Neural cell (in vitro differentiated cells): ENCODE measurements around the gene DDT. TPM values are rescaled to one million over a fixed set of nuclear protein-coding genes. Genes with fewer than 3 reads are reported as not detected.

ENCODE experiments used
- H2AFZ ChIP-seq: fragments of 200-600, 300-800 bp; sonication (generic), shearing (Covaris generic); 2 replicates; pipeline ENCODE4 v1.6.0; 2014; ENCODE audit warnings: low read depth, mild to moderate bottlenecking, antibody characterized with exemption, low read length, moderate library complexity
- H3F3A ChIP-seq: fragments of 200-600 bp; shearing (Covaris generic); 2 replicates; pipeline ENCODE4 v1.6.1; 2016; ENCODE audit warnings: mild to moderate bottlenecking, moderate library complexity, mixed read lengths, antibody characterized with exemption, low read length; ENCODE audit not compliant: insufficient read depth, poor library complexity, severe bottlenecking
- H3K27ac ChIP-seq: fragments of 200-600, 300-800 bp; sonication (generic), shearing (Covaris generic); 2 replicates; pipeline ENCODE4 v1.5.1; 2014; ENCODE audit warnings: mild to moderate bottlenecking, low read length, moderate library complexity
- H3K27me3 ChIP-seq: fragments of 300-800, 200-600 bp; sonication (generic), shearing (Covaris generic); 2 replicates; pipeline ENCODE4 v1.6.0; 2014; ENCODE audit warnings: mild to moderate bottlenecking, low read depth, low read length, moderate library complexity; ENCODE audit not compliant: insufficient read depth
- H3K36me3 ChIP-seq: fragments of 300-800, 200-600 bp; sonication (generic), shearing (Covaris generic); 2 replicates; pipeline ENCODE4 v1.5.1; 2014; ENCODE audit warnings: mild to moderate bottlenecking, antibody characterized with exemption, low read length, moderate library complexity; ENCODE audit not compliant: insufficient read depth
- H3K4me2 ChIP-seq: fragments of 300-800, 200-600 bp; sonication (generic), shearing (Covaris generic); 2 replicates; pipeline ENCODE4 v1.6.0; 2014; ENCODE audit warnings: mild to moderate bottlenecking, low read length
- H3K4me3 ChIP-seq: fragments of 300-800, 200-600 bp; sonication (generic), shearing (Covaris generic); 2 replicates; pipeline ENCODE4 v1.5.1; 2014; ENCODE audit warnings: mild to moderate bottlenecking, low read length, moderate library complexity
- H3K79me2 ChIP-seq: fragments of 200-600 bp; shearing (Covaris generic); replicated peaks from 2 replicates; pipeline ENCODE4 v1.6.0; 2014; ENCODE audit warnings: mild to moderate bottlenecking, low read length, moderate library complexity; ENCODE audit not compliant: insufficient read depth
- H3K9ac ChIP-seq: fragments of 300-800, 200-600 bp; sonication (generic), shearing (Covaris generic); 2 replicates; pipeline ENCODE4 v1.6.1; 2016; ENCODE audit warnings: mild to moderate bottlenecking, low read length, mixed read lengths
- H3K9me2 ChIP-seq: fragments of 200-600 bp; shearing (Covaris generic); 2 replicates; pipeline ENCODE4 v1.6.1; 2016; ENCODE audit warnings: mild to moderate bottlenecking, low read length, mixed read lengths; ENCODE audit not compliant: insufficient read depth
- H3K9me3 ChIP-seq: fragments of 200-600, 300-800 bp; sonication (generic), shearing (Covaris generic); 2 replicates; pipeline ENCODE4 v1.6.1; 2016; ENCODE audit warnings: mild to moderate bottlenecking, mixed run types, low read length, moderate library complexity, mixed read lengths
- H4K20me1 ChIP-seq: fragments of 200-600 bp; shearing (Covaris generic); 2 replicates; pipeline ENCODE4 v1.6.1; 2016; ENCODE audit warnings: mild to moderate bottlenecking, mixed run types; ENCODE audit not compliant: insufficient read depth
- EP300 ChIP-seq: fragments of 450-650 bp; conservative IDR thresholded peaks from 2 replicates; pipeline ENCODE4 v1.6.1; 2014; ENCODE audit warnings: antibody characterized with exemption, mild to moderate bottlenecking, moderate library complexity; ENCODE audit not compliant: poor library complexity, severe bottlenecking
- EZH2 ChIP-seq: fragments of 200-600, 300-800 bp; shearing (Covaris generic), sonication (generic); IDR thresholded peaks from 2 replicates; pipeline ENCODE4 v1.6.1; 2014; ENCODE audit warnings: antibody characterized with exemption, low read length, borderline replicate concordance, mild to moderate bottlenecking; ENCODE audit not compliant: insufficient read depth, poor library complexity, severe bottlenecking
- MXI1 ChIP-seq: fragments of 450-650 bp; conservative IDR thresholded peaks from 2 replicates; pipeline ENCODE4 v1.6.1; 2014; ENCODE audit warnings: antibody characterized with exemption, mild to moderate bottlenecking; ENCODE audit not compliant: poor library complexity, severe bottlenecking
- POLR2AphosphoS5 ChIP-seq: IDR thresholded peaks from 2 replicates; pipeline ENCODE4 v1.6.1; 2012
- RAD21 ChIP-seq: fragments of 450-650 bp; conservative IDR thresholded peaks from 2 replicates; pipeline ENCODE4 v1.6.1; 2014; ENCODE audit warnings: antibody characterized with exemption, mild to moderate bottlenecking, moderate library complexity
- SMC3 ChIP-seq: fragments of 450-650 bp; conservative IDR thresholded peaks from 2 replicates; pipeline ENCODE4 v1.6.1; 2014; ENCODE audit warnings: antibody characterized with exemption, mild to moderate bottlenecking, moderate library complexity; ENCODE audit not compliant: poor library complexity
- TAF1 ChIP-seq: IDR thresholded peaks from 2 replicates; pipeline ENCODE4 v1.6.1; 2012; ENCODE audit warnings: low read depth
- polyA plus RNA-seq: library from polyadenylated mRNA; depleted of rRNA; stranded (reverse); fragments of >200 nt; gene quantifications from 2 replicates; pipeline ENCODE4 v1.2.3, GENCODE V29; 2014
- TF ChIP-seq, protein P1 (sequence below): IDR thresholded peaks from 2 replicates; pipeline ENCODE4 v1.6.1; 2012; ENCODE audit warnings: borderline replicate concordance
- TF ChIP-seq, protein P2 (sequence below): fragments of 450-650 bp; IDR thresholded peaks from 2 replicates; pipeline ENCODE4 v1.5.1; 2014; ENCODE audit warnings: antibody characterized with exemption, mild to moderate bottlenecking, moderate library complexity; ENCODE audit not compliant: poor library complexity, severe bottlenecking

Gene DDT
- polyA plus RNA-seq, 1 donor from 2014 or later = 122 TPM

DNA sequence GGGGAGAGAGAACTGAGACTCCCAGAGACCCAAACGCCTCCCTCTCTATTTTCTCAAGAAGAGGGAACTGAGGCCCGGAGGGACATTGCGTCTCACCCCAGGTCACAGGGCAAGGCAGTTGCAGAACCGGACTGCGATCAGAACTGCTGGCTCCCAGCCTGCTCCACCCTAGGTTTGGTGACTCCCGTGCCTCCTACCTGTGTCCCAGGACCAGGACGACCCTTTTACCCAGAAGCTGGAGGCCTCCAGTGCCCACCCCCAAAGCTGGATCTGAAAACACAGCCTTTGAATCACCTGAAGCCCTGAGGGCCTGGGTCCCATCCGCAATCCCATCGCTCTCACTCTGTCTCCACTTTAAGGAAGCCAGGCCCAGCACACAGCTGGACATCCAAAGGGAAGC, 29.6 kb upstream of the DDT start:
- Histone ChIP-seq H3K79me2 (no peaks in the 10 kb centered on the region), H3K27ac (no peak overlapping the region), H2AFZ (no peak overlapping the region), H3K9ac (no peak overlapping the region), H3K27me3 (no peaks in the 10 kb centered on the region), H3F3A (no peaks in the 10 kb centered on the region), H3K4me3 (no peak overlapping the region), H3K4me2 (no peak overlapping the region), H3K36me3 (no peaks in the 10 kb centered on the region), H3K9me2 (no peaks in the 10 kb centered on the region), H4K20me1 (no peaks in the 10 kb centered on the region), H3K9me3 (no peaks in the 10 kb centered on the region)
- TF ChIP-seq POLR2AphosphoS5 = no peak
- TF ChIP-seq, protein P1, sequence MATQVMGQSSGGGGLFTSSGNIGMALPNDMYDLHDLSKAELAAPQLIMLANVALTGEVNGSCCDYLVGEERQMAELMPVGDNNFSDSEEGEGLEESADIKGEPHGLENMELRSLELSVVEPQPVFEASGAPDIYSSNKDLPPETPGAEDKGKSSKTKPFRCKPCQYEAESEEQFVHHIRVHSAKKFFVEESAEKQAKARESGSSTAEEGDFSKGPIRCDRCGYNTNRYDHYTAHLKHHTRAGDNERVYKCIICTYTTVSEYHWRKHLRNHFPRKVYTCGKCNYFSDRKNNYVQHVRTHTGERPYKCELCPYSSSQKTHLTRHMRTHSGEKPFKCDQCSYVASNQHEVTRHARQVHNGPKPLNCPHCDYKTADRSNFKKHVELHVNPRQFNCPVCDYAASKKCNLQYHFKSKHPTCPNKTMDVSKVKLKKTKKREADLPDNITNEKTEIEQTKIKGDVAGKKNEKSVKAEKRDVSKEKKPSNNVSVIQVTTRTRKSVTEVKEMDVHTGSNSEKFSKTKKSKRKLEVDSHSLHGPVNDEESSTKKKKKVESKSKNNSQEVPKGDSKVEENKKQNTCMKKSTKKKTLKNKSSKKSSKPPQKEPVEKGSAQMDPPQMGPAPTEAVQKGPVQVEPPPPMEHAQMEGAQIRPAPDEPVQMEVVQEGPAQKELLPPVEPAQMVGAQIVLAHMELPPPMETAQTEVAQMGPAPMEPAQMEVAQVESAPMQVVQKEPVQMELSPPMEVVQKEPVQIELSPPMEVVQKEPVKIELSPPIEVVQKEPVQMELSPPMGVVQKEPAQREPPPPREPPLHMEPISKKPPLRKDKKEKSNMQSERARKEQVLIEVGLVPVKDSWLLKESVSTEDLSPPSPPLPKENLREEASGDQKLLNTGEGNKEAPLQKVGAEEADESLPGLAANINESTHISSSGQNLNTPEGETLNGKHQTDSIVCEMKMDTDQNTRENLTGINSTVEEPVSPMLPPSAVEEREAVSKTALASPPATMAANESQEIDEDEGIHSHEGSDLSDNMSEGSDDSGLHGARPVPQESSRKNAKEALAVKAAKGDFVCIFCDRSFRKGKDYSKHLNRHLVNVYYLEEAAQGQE = no peak

DNA sequence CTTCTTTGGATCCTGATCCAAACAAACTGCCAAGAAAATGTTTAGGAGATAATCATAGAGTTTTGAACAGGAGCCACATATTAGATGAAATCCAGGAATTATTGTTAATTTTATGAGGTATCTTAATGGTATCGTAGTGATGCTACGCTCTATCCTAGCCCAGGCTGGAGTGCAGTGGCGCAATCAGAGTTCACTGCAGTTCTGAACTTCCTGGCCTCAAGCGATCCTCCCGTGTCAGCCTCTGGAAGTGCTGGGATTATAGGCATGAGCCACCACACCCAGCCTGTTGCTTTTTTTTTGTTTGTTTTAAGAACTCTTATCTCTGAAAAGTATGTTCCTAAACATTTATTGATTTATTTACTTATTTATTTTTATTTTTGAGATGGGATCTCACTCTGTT, 28.6 kb upstream of the DDT start:
- H2AFZ ChIP-seq = no peak overlapping the region
- no peak overlapping the region for H3K9ac ChIP-seq
- H3F3A ChIP-seq = no peaks in the 10 kb centered on the region
- H3K4me2 ChIP-seq = no peak overlapping the region
- no peaks in the 10 kb centered on the region for H3K36me3 ChIP-seq
- TF ChIP-seq MXI1 (no peak), RAD21 (no peak), TAF1 (no peak), POLR2AphosphoS5 (no peak), SMC3 (no peak), EP300 (no peak), EZH2 (no peak)
- TF ChIP-seq, protein P2, sequence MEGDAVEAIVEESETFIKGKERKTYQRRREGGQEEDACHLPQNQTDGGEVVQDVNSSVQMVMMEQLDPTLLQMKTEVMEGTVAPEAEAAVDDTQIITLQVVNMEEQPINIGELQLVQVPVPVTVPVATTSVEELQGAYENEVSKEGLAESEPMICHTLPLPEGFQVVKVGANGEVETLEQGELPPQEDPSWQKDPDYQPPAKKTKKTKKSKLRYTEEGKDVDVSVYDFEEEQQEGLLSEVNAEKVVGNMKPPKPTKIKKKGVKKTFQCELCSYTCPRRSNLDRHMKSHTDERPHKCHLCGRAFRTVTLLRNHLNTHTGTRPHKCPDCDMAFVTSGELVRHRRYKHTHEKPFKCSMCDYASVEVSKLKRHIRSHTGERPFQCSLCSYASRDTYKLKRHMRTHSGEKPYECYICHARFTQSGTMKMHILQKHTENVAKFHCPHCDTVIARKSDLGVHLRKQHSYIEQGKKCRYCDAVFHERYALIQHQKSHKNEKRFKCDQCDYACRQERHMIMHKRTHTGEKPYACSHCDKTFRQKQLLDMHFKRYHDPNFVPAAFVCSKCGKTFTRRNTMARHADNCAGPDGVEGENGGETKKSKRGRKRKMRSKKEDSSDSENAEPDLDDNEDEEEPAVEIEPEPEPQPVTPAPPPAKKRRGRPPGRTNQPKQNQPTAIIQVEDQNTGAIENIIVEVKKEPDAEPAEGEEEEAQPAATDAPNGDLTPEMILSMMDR = no peak
- TF ChIP-seq, protein P1 = no peak
- H4K20me1 ChIP-seq = no peaks in the 10 kb centered on the region
- no peaks in the 10 kb centered on the region for H3K79me2 ChIP-seq
- H3K27ac ChIP-seq = no peak overlapping the region
- no peaks in the 10 kb centered on the region for H3K9me2 ChIP-seq
- H3K27me3 ChIP-seq = no peaks in the 10 kb centered on the region
- no peak overlapping the region for H3K4me3 ChIP-seq
- no peaks in the 10 kb centered on the region for H3K9me3 ChIP-seq
